Vagina (tissue), 2 donors: ENCODE results near the gene SETBP1.

Experiments
- CTCF ChIP-seq, 3 experiments: fragments of 450-650 bp in 2 of 3; fragments of 200-600 bp in 1 of 3; sonication (generic) in 1 of 3; IDR thresholded peaks; one replicate each; pipeline ENCODE4 v1.5.1; 2017 to 2019; ENCODE audit warnings: antibody characterized with exemption in 3 of 3, mild to moderate bottlenecking in 2 of 3, moderate library complexity in 2 of 3
- POLR2A ChIP-seq, 2 donors: fragments of 450-650 bp; IDR thresholded peaks; one replicate each; pipeline ENCODE4 v1.6.1; 2017; ENCODE audit warnings: antibody characterized with exemption in 2 of 2, mild to moderate bottlenecking in 2 of 2, moderate library complexity in 2 of 2
- POLR2AphosphoS5 ChIP-seq, 2 donors: sonication (generic); formaldehyde crosslinking; IDR thresholded peaks; one replicate each; pipeline ENCODE4 v1.9.0; 2017; ENCODE audit warnings: antibody characterized with exemption in 2 of 2, mild to moderate bottlenecking in 2 of 2, low read depth in 1 of 2; ENCODE audit not compliant: insufficient read depth in 1 of 2

GRCh38 chr18:44723411-44723810 lies 42.7 kb downstream of the SETBP1 start:
- TF ChIP-seq CTCF (IDR thresholded peaks at IDR 0.05) (no peak), POLR2A (IDR thresholded peaks at IDR 0.05) (no peak), POLR2AphosphoS5 (IDR thresholded peaks at IDR 0.05; ENCODE audit: insufficient read depth in 1 of 2, low read depth in 1 of 2) (no peak)
